ENCODE measurements around the gene ATPAF1. TPM values are rescaled to one million over a fixed set of nuclear protein-coding genes. Genes with fewer than 3 reads are reported as not detected.

ATPAF1 gene
- polyA plus RNA-seq, 2 of the 4 experiments (the other 2 are of a cell fraction) = 28.9 to 63.7 TPM

GRCh38 chr1:46690931-46691421 is 22.8 kb upstream of the ATPAF1 start:
- Histone ChIP-seq H3K4me1 (no peaks in the 10 kb centered on the region), H3K4me3 (no peak overlapping the region), H3K9me3 (no peaks in the 10 kb centered on the region), H3K4me2 (no peak overlapping the region), H3K27ac (no peak overlapping the region)
- no peak for TF ChIP-seq JUN (IDR thresholded peaks at IDR 0.05)
- no peak for TF ChIP-seq REST (IDR thresholded peaks at IDR 0.05)
- TF ChIP-seq KDM1A (IDR thresholded peaks at IDR 0.05; ENCODE audit: low read depth) = no peak
- TF ChIP-seq HOXA7 (CRISPR knock-in tag; IDR thresholded peaks at IDR 0.05) = no peak
- TF ChIP-seq GATA3 (IDR thresholded peaks at IDR 0.05; ENCODE audit: borderline replicate concordance) = no peak
- TF ChIP-seq HOXB13 (CRISPR knock-in tag; IDR thresholded peaks at IDR 0.05; ENCODE audit: low read depth) = no peak
- TF ChIP-seq ELK1 (IDR thresholded peaks at IDR 0.05; ENCODE audit: low read depth, low read length) = no peak
- no peak for TF ChIP-seq SMC3 (IDR thresholded peaks at IDR 0.05)
- TF ChIP-seq MAZ (IDR thresholded peaks at IDR 0.05; ENCODE audit: borderline replicate concordance, low read depth, low read length) = no peak
- TF ChIP-seq CHD4 (IDR thresholded peaks at IDR 0.05; ENCODE audit: borderline replicate concordance) = no peak
- no peak for TF ChIP-seq NR3C1 (IDR thresholded peaks at IDR 0.05)
- TF ChIP-seq NPAS2 (CRISPR knock-in tag; IDR thresholded peaks at IDR 0.05; ENCODE audit: borderline replicate concordance) = no peak
- no peak for TF ChIP-seq CBX2 (IDR thresholded peaks at IDR 0.05; ENCODE audit: borderline replicate concordance, low read depth)
- TF ChIP-seq TP53 (CRISPR knock-in tag; IDR thresholded peaks at IDR 0.05) = no peak
- TF ChIP-seq KDM5A (IDR thresholded peaks at IDR 0.05) = no peak
- TF ChIP-seq PBX3 (IDR thresholded peaks at IDR 0.05) = no peak
- TF ChIP-seq FOSL2 (IDR thresholded peaks at IDR 0.05) = no peak
- no peak for TF ChIP-seq FOSL2 (CRISPR knock-in tag; IDR thresholded peaks at IDR 0.05)
- no peak for TF ChIP-seq EP300 (IDR thresholded peaks at IDR 0.05)
- ATAC-seq (no peak), DNase-seq (ENCODE audit: low read depth in 1 of 2, low spot score in 1 of 2) (no peak), FAIRE-seq (no peak)
- ChIA-PET POLR2A (no interaction called here), CTCF (no interaction called here)
- WGBS (ENCODE audit: missing lambda C conversion rate) = 96% methylated on average over 2 of the region's 2 CpGs

GRCh38 chr1:46689897-46690296 is 21.7 kb upstream of the ATPAF1 start:
- no peak for FAIRE-seq
- H3K9me3 ChIP-seq = no peaks in the 10 kb centered on the region
- ChIA-PET POLR2A (no interaction called here), CTCF (no interaction called here)
- H3K4me1 ChIP-seq = no peaks in the 10 kb centered on the region
- ATAC-seq = no peak
- DNase-seq (ENCODE audit: low read depth in 1 of 2, low spot score in 1 of 2) = no peak
- H3K4me3 ChIP-seq = no peak overlapping the region
- WGBS (ENCODE audit: missing lambda C conversion rate) = 87% methylated on average over 1 of the region's 1 CpG
- no peak overlapping the region for H3K27ac ChIP-seq
- H3K4me2 ChIP-seq = no peak overlapping the region
- TF ChIP-seq CBX8 (IDR thresholded peaks at IDR 0.05) (no peak), REST (IDR thresholded peaks at IDR 0.05) (no peak), KDM1A (IDR thresholded peaks at IDR 0.05; ENCODE audit: low read depth) (no peak), MAX (IDR thresholded peaks at IDR 0.05) (no peak), FOXS1 (CRISPR knock-in tag; IDR thresholded peaks at IDR 0.05) (no peak), ELK1 (IDR thresholded peaks at IDR 0.05; ENCODE audit: low read depth, low read length) (no peak), PBX3 (IDR thresholded peaks at IDR 0.05) (no peak), HMGXB4 (CRISPR knock-in tag; IDR thresholded peaks at IDR 0.05; ENCODE audit: borderline replicate concordance) (no peak)
